ENCODE data around the gene VSTM4. TPM values are rescaled to one million over a fixed set of nuclear protein-coding genes. Genes with fewer than 3 reads are reported as not detected.

The VSTM4 gene
- total and polyA plus RNA-seq, 2 donors (not counting 1 experiment from before 2014, with no cell fraction given) = not detected

GRCh38 chr10:49080071-49080470 lies 35.3 kb downstream of the VSTM4 start:
- no peaks in the 10 kb centered on the region for H3K4me1 Mint-ChIP-seq
- Histone ChIP-seq H3K36me3 (replicated peaks in 1 of 2; ENCODE audit: control extremely low read depth in 1 of 2, control insufficient read depth in 1 of 2, extremely low read depth in 1 of 2, insufficient read depth in 2 of 2, low read length in 1 of 2) (no peaks in the 10 kb centered on the region), H4K20me1 (ENCODE audit: control insufficient read depth, insufficient read depth, low read length, poor library complexity, severe bottlenecking) (no peaks in the 10 kb centered on the region), H3K4me3 (ENCODE audit: control extremely low read depth in 1 of 5, extremely low read depth in 1 of 5, insufficient read depth in 1 of 5, low read depth in 2 of 5, low read length in 4 of 5) (no peak overlapping the region), H3K27ac (ENCODE audit: low read length in 2 of 2) (no peak overlapping the region), H3K9me3 (ENCODE audit: control extremely low read depth in 1 of 3, control insufficient read depth in 2 of 3, insufficient read depth in 1 of 3, low read length in 2 of 3) (no peaks in the 10 kb centered on the region), H2AFZ (ENCODE audit: insufficient read depth, low read depth, low read length, poor library complexity, severe bottlenecking) (no peak overlapping the region), H3K4me2 (replicated peaks; ENCODE audit: low read depth, low read length, poor library complexity, severe bottlenecking) (no peak overlapping the region), H3K27me3 (replicated peaks in 1 of 4; ENCODE audit: control extremely low read depth in 1 of 4, control insufficient read depth in 3 of 4, insufficient read depth in 4 of 4, low read length in 3 of 4) (peaks cover 0 to 4% (median 1%) of the 10 kb centered on the region in 4 experiments), H3K79me2 (ENCODE audit: control insufficient read depth, insufficient read depth, low read length) (no peaks in the 10 kb centered on the region), H3K9ac (ENCODE audit: low read length) (no peak overlapping the region), H3K4me1 (ENCODE audit: control insufficient read depth in 2 of 2, insufficient read depth in 2 of 2, low read length in 2 of 2) (no peaks in the 10 kb centered on the region)
- peaks cover 32% of the 10 kb centered on the region for H3K27me3 Mint-ChIP-seq
- POLR2A ChIA-PET = no interaction called here
- TF ChIP-seq CTCF (IDR thresholded peaks at IDR 0.05) = no peak
- TF ChIP-seq EZH2 (IDR thresholded peaks at IDR 0.05; ENCODE audit: borderline replicate concordance, insufficient read depth, low read depth, low read length, poor library complexity, severe bottlenecking) = no peak
- H3K9me3 Mint-ChIP-seq (ENCODE audit: insufficient read depth) = peaks cover 2% of the 10 kb centered on the region
- intact Hi-C loops (cut with micrococcal nuclease) = no loop called here
- CTCF ChIA-PET = no interaction called here
- DNase-seq (no peak), ATAC-seq (ENCODE audit: low read depth) (no peak)
- no peak overlapping the region for H3K27ac Mint-ChIP-seq
- 33% methylated on average over 1 of the region's 1 CpG for WGBS (ENCODE audit: insufficient coverage)
- no peak overlapping the region for H3K4me3 Mint-ChIP-seq

DNA sequence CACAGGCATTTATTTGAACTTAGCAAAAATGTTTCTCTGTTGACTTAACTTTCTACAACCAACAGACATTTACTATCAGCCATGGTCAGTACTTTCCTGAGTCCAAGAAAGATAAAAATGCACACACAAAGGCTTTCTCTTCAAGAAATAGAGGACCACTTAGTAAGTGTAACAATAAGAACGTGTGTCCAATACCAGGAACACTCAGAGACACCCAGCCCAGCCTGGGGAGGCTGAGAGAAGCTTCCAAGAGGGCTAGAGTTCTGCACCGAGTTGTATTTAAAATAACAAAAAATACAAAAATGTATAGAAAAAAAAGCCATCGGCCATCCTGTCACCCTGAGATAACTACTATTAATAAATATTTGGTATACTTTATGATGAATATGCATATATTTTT lies 35.8 kb downstream of the VSTM4 start:
- no peak overlapping the region for H3K27ac Mint-ChIP-seq
- H3K27ac ChIP-seq (ENCODE audit: low read length in 2 of 2) = no peak overlapping the region
- H3K9me3 ChIP-seq (ENCODE audit: control extremely low read depth in 1 of 3, control insufficient read depth in 2 of 3, insufficient read depth in 1 of 3, low read length in 2 of 3) = no peaks in the 10 kb centered on the region
- intact Hi-C loops (cut with micrococcal nuclease) = no loop called here
- TF ChIP-seq EZH2 (IDR thresholded peaks at IDR 0.05; ENCODE audit: borderline replicate concordance, insufficient read depth, low read depth, low read length, poor library complexity, severe bottlenecking) = no peak
- no peak for TF ChIP-seq CTCF (IDR thresholded peaks at IDR 0.05)
- DNase-seq (no peak), ATAC-seq (ENCODE audit: low read depth) (no peak)
- no peaks in the 10 kb centered on the region for H3K79me2 ChIP-seq (ENCODE audit: control insufficient read depth, insufficient read depth, low read length)
- H3K27me3 Mint-ChIP-seq = peaks cover 30% of the 10 kb centered on the region
- H3K9me3 Mint-ChIP-seq (ENCODE audit: insufficient read depth) = peaks cover 2% of the 10 kb centered on the region
- no peak overlapping the region for H3K4me3 ChIP-seq (ENCODE audit: control extremely low read depth in 1 of 5, extremely low read depth in 1 of 5, insufficient read depth in 1 of 5, low read depth in 2 of 5, low read length in 4 of 5)
- no peak overlapping the region for H2AFZ ChIP-seq (ENCODE audit: insufficient read depth, low read depth, low read length, poor library complexity, severe bottlenecking)
- no peak overlapping the region for H3K4me3 Mint-ChIP-seq
- no peak overlapping the region for H3K4me2 ChIP-seq (replicated peaks; ENCODE audit: low read depth, low read length, poor library complexity, severe bottlenecking)
- ChIA-PET CTCF (no interaction called here), POLR2A (no interaction called here)
- H3K4me1 ChIP-seq (ENCODE audit: control insufficient read depth in 2 of 2, insufficient read depth in 2 of 2, low read length in 2 of 2) = no peaks in the 10 kb centered on the region
- H3K9ac ChIP-seq (ENCODE audit: low read length) = no peak overlapping the region
- H3K4me1 Mint-ChIP-seq = no peaks in the 10 kb centered on the region
- H3K27me3 ChIP-seq (replicated peaks in 1 of 4; ENCODE audit: control extremely low read depth in 1 of 4, control insufficient read depth in 3 of 4, insufficient read depth in 4 of 4, low read length in 3 of 4) = peaks cover 0 to 4% (median 1%) of the 10 kb centered on the region in 4 experiments
- H4K20me1 ChIP-seq (ENCODE audit: control insufficient read depth, insufficient read depth, low read length, poor library complexity, severe bottlenecking) = no peaks in the 10 kb centered on the region
- no peaks in the 10 kb centered on the region for H3K36me3 ChIP-seq (replicated peaks in 1 of 2; ENCODE audit: control extremely low read depth in 1 of 2, control insufficient read depth in 1 of 2, extremely low read depth in 1 of 2, insufficient read depth in 2 of 2, low read length in 1 of 2)
- WGBS (ENCODE audit: insufficient coverage) = no CpG with 5 or more reads among the region's 3 CpGs

Data from B cell (primary cell).